IPS-15b (cell line): ENCODE measurements around the gene ZKSCAN1.
"Not testable (repeated sequence)": the region's sequence is repeated elsewhere in the genome, so short reads cannot be mapped to it uniquely, and the experiment has no call there.

Experiments used
- H3K27me3 ChIP-seq: one replicate; pipeline ENCODE4 v1.6.1; 2013; ENCODE audit warnings: low read length; ENCODE audit not compliant: control insufficient read depth, insufficient read depth
- H3K36me3 ChIP-seq: one replicate; pipeline ENCODE4 v1.6.1; 2013; ENCODE audit warnings: low read length; ENCODE audit not compliant: control insufficient read depth, insufficient read depth
- H3K4me1 ChIP-seq: one replicate; pipeline ENCODE4 v1.6.1; 2013; ENCODE audit warnings: mild to moderate bottlenecking, low read length; ENCODE audit not compliant: control insufficient read depth, insufficient read depth
- H3K4me3 ChIP-seq: one replicate; pipeline ENCODE4 v1.5.1; 2013; ENCODE audit warnings: low read depth, low read length
- H3K9ac ChIP-seq: one replicate; pipeline ENCODE4 v1.6.1; 2013; ENCODE audit warnings: low read depth, mild to moderate bottlenecking, low read length
- H3K9me3 ChIP-seq: one replicate; pipeline ENCODE4 v1.6.1; 2013; ENCODE audit warnings: mild to moderate bottlenecking, low read length; ENCODE audit not compliant: control insufficient read depth, insufficient read depth

The ZKSCAN1 gene

GRCh38 chr7:100008525-100008924 lies 6.9 kb upstream of the ZKSCAN1 start:
- H3K4me3 ChIP-seq = no peak overlapping the region
- no peaks in the 10 kb centered on the region for H3K4me1 ChIP-seq
- H3K27me3 ChIP-seq = no peaks in the 10 kb centered on the region
- H3K9me3 ChIP-seq = no peaks in the 10 kb centered on the region
- no peak overlapping the region for H3K9ac ChIP-seq
- no peaks in the 10 kb centered on the region for H3K36me3 ChIP-seq

DNA sequence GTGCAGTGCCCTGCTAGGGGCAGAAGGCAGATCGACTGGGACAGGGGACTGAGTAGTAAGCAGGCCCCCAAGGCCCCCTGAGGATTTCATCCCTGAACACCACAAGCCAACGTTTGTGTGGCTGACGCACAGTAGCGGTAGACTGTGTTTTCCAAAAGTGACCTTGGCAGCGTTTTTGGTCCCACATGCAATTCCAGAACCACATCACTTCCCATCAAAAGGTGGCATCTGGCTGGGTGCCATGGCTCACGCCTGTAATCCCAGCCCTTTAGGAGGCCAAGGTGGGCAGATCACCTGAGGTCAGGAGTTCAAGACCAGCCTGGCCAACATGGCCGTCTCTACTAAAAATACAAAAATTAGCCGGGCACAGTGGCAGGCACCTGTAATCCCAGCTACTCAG lies 5.4 kb upstream of the ZKSCAN1 start:
- H3K9ac ChIP-seq, H3K4me1 ChIP-seq, H3K36me3 ChIP-seq, H3K27me3 ChIP-seq, H3K9me3 ChIP-seq, H3K4me3 ChIP-seq: not testable (repeated sequence)

DNA sequence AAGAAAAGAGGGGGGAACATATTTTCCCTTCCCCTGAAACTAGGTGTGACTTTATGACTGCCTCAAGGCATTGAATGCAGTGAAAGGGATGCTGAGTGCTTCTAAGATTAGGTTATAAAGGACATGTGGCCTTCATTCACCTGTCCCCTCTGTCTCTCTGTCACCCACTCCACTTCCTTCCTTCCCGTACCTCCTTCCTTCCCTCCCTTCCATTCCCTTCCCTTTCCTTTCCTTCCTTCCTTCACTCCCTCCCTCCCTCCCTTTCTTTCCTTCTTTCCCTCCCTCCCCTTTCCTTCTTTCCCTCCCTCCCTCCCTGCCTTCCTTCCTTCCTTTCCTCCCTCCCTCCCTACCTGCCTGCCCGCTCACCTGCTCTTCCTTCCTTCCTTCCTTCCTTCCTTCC lies 4.5 kb upstream of the ZKSCAN1 start:
- Histone ChIP-seq H3K36me3 (no peaks in the 10 kb centered on the region), H3K27me3 (no peaks in the 10 kb centered on the region), H3K9me3 (no peaks in the 10 kb centered on the region), H3K4me3 (no peak overlapping the region), H3K4me1 (no peaks in the 10 kb centered on the region), H3K9ac (no peak overlapping the region)

DNA sequence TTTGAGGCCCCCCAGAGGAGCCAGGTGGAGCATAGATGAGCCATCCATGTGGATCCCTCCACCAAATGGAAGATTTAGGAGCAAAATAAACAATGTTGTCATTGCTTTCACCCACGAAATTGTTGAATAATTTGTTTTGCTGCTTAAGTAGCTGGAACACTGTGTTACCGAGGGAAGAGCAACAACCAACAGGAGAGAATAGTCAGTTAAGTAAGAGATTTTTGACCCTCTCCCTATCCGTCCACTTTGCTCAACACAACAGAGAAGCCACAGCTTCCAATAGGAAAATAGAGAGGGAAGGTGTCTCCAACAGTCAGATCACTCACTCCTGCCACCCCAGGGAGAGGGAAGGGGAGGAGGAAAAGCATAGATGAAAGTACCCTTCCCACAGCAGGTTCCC lies 3.9 kb upstream of the ZKSCAN1 start:
- Histone ChIP-seq H3K9me3 (no peaks in the 10 kb centered on the region), H3K9ac (no peak overlapping the region), H3K36me3 (no peaks in the 10 kb centered on the region), H3K27me3 (no peaks in the 10 kb centered on the region), H3K4me1 (no peaks in the 10 kb centered on the region), H3K4me3 (no peak overlapping the region)

DNA sequence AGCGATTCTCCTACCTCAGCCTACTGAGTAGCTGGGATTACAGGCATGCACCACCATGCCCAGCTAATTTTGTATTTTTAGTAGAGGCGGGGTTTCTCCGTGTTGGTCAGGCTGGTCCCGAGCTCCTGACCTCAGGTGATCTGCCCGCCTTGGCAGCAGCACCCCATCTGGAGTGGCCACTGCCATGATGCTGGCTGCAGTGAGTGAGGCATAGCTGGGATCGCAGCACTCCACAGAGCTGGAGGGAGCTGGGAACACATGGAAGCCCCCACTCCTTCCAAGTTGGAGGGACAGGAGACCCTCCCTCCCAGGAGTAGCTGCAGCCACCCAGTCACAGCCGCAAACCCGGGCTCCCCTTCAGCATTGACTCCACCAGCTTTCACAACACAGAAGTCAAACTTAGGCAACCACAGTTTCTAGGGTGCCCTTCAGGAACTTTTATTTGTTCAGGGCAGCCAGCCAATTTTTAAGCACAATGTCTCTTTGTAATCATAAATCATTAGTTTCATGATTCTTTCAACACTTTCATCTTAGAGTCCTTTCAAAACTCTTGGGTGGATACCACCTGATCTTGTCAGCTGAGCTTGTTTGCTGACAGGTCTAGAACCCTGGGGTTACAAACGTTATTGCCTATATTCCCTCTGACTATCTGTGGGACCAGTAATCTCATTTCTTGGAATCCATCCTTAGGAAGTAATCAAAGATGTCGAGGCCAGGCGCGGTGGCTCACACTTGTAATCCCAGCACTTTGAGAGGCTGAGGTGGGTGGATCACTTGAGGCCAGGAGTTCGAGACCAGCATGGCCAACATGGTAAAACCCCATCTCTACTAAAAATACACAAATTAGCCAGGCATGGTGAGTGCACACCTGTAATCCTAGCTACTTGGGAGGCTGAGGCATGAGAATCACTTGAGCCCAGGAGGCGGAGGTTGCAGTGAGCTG lies 2.7 kb upstream of the ZKSCAN1 start:
- H3K4me1 ChIP-seq, H3K9me3 ChIP-seq, H3K27me3 ChIP-seq, H3K9ac ChIP-seq, H3K4me3 ChIP-seq, H3K36me3 ChIP-seq: not testable (repeated sequence)

- Histone ChIP-seq H3K9ac (no peak overlapping the region), H3K36me3 (no peaks in the 10 kb centered on the region)
Observed at GRCh38 chr7:100013328-100013676, 2.1 kb upstream of the ZKSCAN1 start.

DNA sequence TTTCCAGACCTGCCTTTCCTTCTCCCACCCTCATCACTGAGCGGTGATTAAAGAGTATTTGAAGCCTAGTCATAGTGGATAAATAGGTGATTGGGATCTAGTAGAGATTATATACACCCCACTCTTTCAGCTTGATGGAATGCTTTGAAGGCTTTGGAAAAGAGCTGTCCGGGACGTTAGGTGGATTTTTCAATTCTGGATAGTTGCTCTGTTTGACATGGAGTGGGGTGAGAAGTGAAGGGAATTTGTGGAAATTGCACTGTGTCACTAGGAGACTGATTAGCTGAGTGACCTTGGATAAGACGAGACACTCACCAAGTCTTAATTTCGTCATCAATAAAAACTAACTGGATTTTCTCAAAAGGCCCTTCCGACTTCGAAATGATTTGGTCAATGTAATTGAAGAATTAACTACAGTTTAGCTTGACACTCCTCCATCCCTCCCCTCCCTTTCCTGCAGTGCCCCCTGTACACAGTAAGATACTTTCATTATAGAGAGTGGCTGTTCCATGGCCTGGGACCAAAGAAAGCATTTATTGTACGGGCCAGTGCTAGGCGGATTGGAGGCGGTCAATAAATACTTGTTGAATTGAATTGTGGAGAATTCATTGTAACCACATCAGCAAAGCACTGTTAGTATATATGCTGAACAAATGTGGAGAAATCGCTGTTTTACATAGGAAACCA lies 962 bp downstream of the ZKSCAN1 start:
- no peaks in the 10 kb centered on the region for H3K9me3 ChIP-seq
- peaks cover 4% of the 10 kb centered on the region for H3K4me1 ChIP-seq
- peak overlapping the region; percentile 92 for H3K4me3 ChIP-seq
- H3K27me3 ChIP-seq = no peaks in the 10 kb centered on the region
- H3K9ac ChIP-seq = peak overlapping the region; percentile 94
- no peaks in the 10 kb centered on the region for H3K36me3 ChIP-seq

More at GRCh38 chr7:100013328-100013676, 2.1 kb upstream of the ZKSCAN1 start:
- no peaks in the 10 kb centered on the region for H3K27me3 ChIP-seq
- H3K4me1 ChIP-seq = peaks cover 4% of the 10 kb centered on the region
- no peak overlapping the region for H3K4me3 ChIP-seq
- no peaks in the 10 kb centered on the region for H3K9me3 ChIP-seq

DNA sequence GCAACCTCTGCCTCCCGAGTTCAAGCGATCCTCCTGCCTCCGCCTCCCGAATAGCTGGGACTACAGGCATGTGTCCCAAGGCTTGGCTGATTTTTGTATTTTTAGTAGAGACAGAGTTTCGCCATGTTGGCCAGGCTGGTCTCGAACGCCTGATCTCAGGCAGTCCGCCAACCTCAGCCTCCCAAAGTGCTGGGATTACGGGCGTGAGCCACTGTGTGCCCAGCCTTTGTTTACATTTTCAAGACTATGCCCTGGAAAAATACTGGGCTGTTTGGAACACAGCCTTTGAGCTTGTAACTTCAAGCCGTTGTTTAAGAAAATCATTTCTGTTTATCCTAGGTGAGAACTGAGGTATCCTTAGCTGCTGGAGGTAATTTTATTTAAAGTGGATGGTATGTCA lies 1.9 kb downstream of the ZKSCAN1 start:
- Histone ChIP-seq H3K9me3 (no peaks in the 10 kb centered on the region), H3K9ac (no peak overlapping the region), H3K4me1 (peaks cover 4% of the 10 kb centered on the region), H3K27me3 (no peaks in the 10 kb centered on the region), H3K36me3 (no peaks in the 10 kb centered on the region), H3K4me3 (peak overlapping the region; percentile 16)

DNA sequence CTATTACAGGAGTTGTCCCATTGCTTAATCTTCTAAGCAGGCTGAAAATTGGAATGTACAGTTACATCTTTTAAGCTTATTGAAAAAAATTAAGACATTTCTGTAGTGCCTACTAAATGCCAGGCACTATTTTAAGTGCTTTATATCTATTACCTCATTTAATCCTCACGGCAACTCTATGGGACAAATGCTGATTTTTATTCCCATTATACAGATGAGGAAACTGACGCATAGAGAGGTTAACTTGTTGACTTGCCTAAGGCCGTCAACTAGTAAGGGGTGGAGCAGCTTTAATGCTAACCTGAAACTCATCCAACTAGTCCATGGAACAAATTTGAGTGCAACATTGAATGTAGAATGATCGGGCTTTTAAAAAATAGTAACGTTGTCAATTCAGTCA lies 2.5 kb downstream of the ZKSCAN1 start:
- Histone ChIP-seq H3K27me3 (no peaks in the 10 kb centered on the region), H3K4me3 (no peak overlapping the region), H3K9ac (no peak overlapping the region), H3K36me3 (no peaks in the 10 kb centered on the region), H3K4me1 (peaks cover 4% of the 10 kb centered on the region), H3K9me3 (no peaks in the 10 kb centered on the region)

DNA sequence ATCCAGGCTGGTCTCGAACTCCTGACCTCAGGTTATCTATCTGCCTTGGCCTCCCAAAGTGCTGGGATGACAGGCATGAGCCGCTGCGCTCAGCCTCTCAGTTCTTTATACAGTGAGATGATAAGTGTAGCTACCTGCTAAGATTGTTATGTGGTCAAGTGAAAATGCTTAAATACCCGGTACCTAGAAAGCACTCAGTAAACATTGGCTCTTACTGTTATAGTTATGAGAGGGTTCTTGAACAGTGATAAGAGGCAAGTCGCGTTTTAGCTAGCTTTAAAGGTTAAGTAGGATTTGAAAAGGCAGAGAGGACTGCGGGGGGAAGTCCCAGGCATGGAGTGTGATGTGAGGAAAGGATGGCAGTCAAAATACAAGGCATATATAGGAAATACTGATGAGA lies 4.5 kb downstream of the ZKSCAN1 start:
- Histone ChIP-seq H3K36me3 (peaks cover 12% of the 10 kb centered on the region), H3K4me3 (no peak overlapping the region), H3K9ac (no peak overlapping the region), H3K27me3 (no peaks in the 10 kb centered on the region), H3K4me1 (peaks cover 4% of the 10 kb centered on the region), H3K9me3 (no peaks in the 10 kb centered on the region)

GRCh38 chr7:100021297-100021696 lies 5.9 kb downstream of the ZKSCAN1 start:
- H3K9ac ChIP-seq = no peak overlapping the region
- peaks cover 12% of the 10 kb centered on the region for H3K36me3 ChIP-seq
- no peaks in the 10 kb centered on the region for H3K27me3 ChIP-seq
- H3K4me3 ChIP-seq = no peak overlapping the region
- no peaks in the 10 kb centered on the region for H3K9me3 ChIP-seq
- peaks cover 4% of the 10 kb centered on the region for H3K4me1 ChIP-seq

- Histone ChIP-seq H3K4me1 (peaks cover 2% of the 10 kb centered on the region), H3K9me3 (no peaks in the 10 kb centered on the region), H3K36me3 (peaks cover 12% of the 10 kb centered on the region), H3K9ac (no peak overlapping the region), H3K4me3 (no peak overlapping the region), H3K27me3 (no peaks in the 10 kb centered on the region)
Observed at GRCh38 chr7:100022621-100023020, 7.2 kb downstream of the ZKSCAN1 start.
